ENCODE measurements around the gene PRKAR2A.

The PRKAR2A gene

GRCh38 chr3:48832684-48833083 lies 15.0 kb downstream of the PRKAR2A start (continued):
- no peak for TF ChIP-seq ZNF600 (tag by site-specific recombination; IDR thresholded peaks at IDR 0.05)
- no peak for TF ChIP-seq ZNF549 (tag by site-specific recombination; IDR thresholded peaks at IDR 0.05)
- no peak for TF ChIP-seq GLIS1 (tag by site-specific recombination; IDR thresholded peaks at IDR 0.05)
- no peak for TF ChIP-seq ZBTB6 (tag by site-specific recombination; IDR thresholded peaks at IDR 0.05)
- TF ChIP-seq BCL11B (tag by site-specific recombination; IDR thresholded peaks at IDR 0.05; ENCODE audit: low read depth): no peak

GRCh38 chr3:48830715-48831114 lies 17.0 kb downstream of the PRKAR2A start:
- Histone ChIP-seq H3K36me3 (ENCODE audit: control insufficient read depth in 2 of 2, insufficient read depth in 1 of 2, low read length in 2 of 2) (no peaks in the 10 kb centered on the region), H3K4me1 (ENCODE audit: control insufficient read depth, insufficient read depth, low read length) (peaks cover 5% of the 10 kb centered on the region), H3K9me3 (ENCODE audit: control insufficient read depth, insufficient read depth, low read depth, low read length) (no peaks in the 10 kb centered on the region), H3K4me3 (ENCODE audit: low read depth, low read length) (no peak overlapping the region), H3K27ac (ENCODE audit: extremely low read depth, low read depth, low read length) (no peak overlapping the region)
- CTCF ChIA-PET: interaction anchor here (1.9 kb wide), 1 partner anchor 121 kb away, joined by 5 read pairs; no protein-coding TSS in a partner anchor
- TF ChIP-seq ELK4 (IDR thresholded peaks at IDR 0.05; ENCODE audit: borderline replicate concordance, low read depth, low read length): no peak
- TF ChIP-seq PRDM2 (tag by site-specific recombination; IDR thresholded peaks at IDR 0.05; ENCODE audit: borderline replicate concordance): no peak
- TF ChIP-seq ZNF398 (tag by site-specific recombination; IDR thresholded peaks at IDR 0.05): no peak
- no peak for TF ChIP-seq ZNF555 (tag by site-specific recombination; conservative IDR thresholded peaks at IDR 0.05)
- TF ChIP-seq ZNF501 (tag by site-specific recombination; IDR thresholded peaks at IDR 0.05): no peak
- no peak for TF ChIP-seq ZNF37A (tag by site-specific recombination; IDR thresholded peaks at IDR 0.05)
- TF ChIP-seq MZF1 (tag by site-specific recombination; IDR thresholded peaks at IDR 0.05; ENCODE audit: borderline replicate concordance): no peak
- TF ChIP-seq ZNF664 (tag by site-specific recombination; IDR thresholded peaks at IDR 0.05): no peak
- TF ChIP-seq ZNF114 (tag by site-specific recombination; IDR thresholded peaks at IDR 0.05): no peak
- no peak for TF ChIP-seq SCRT1 (tag by site-specific recombination; IDR thresholded peaks at IDR 0.05; ENCODE audit: borderline replicate concordance)
- TF ChIP-seq ZNF513 (tag by site-specific recombination; IDR thresholded peaks at IDR 0.05): no peak
- TF ChIP-seq EGR2 (tag by site-specific recombination; IDR thresholded peaks at IDR 0.05; ENCODE audit: low read depth): no peak
- TF ChIP-seq YY2 (tag by site-specific recombination; IDR thresholded peaks at IDR 0.05): no peak
- TF ChIP-seq ZNF211 (tag by site-specific recombination; IDR thresholded peaks at IDR 0.05; ENCODE audit: low read depth): no peak
- TF ChIP-seq ZNF121 (tag by site-specific recombination; IDR thresholded peaks at IDR 0.05): no peak
- TF ChIP-seq PRDM6 (tag by site-specific recombination; IDR thresholded peaks at IDR 0.05): no peak
- TF ChIP-seq KLF8 (tag by site-specific recombination; IDR thresholded peaks at IDR 0.05): no peak
- no peak for TF ChIP-seq ZNF292 (tag by site-specific recombination; IDR thresholded peaks at IDR 0.05; ENCODE audit: borderline replicate concordance, low read depth)
- no peak for TF ChIP-seq ZNF423 (tag by site-specific recombination; IDR thresholded peaks at IDR 0.05)
- TF ChIP-seq ZNF155 (tag by site-specific recombination; IDR thresholded peaks at IDR 0.05): no peak
- POLR2A ChIA-PET: interaction anchor here (0.6 kb wide), 1 partner anchor 38 kb away, joined by 3 read pairs; no protein-coding TSS in a partner anchor

Data from HEK293 (cell line).